Activated CD8-positive, alpha-beta memory T cell treated with anti-CD3 and anti-CD28 coated beads, Interleukin-2, amount 50 U/mL, for 1 hour (primary cell): Measurements from ENCODE around the gene UBXN2A.
"Not testable (repeated sequence)": the region's sequence is repeated elsewhere in the genome, so short reads cannot be mapped to it uniquely, and the experiment has no call there.

ENCODE experiments used
- DNase-seq: peaks from one replicate; pipeline ENCODE4 v3.0.0-alpha.2; 2020; ENCODE audit errors: extremely low read depth

Gene UBXN2A

GRCh38 chr2:24011250-24012104 lies 71.2 kb downstream of the UBXN2A start:
- no peak for DNase-seq

GRCh38 chr2:24012521-24013188 lies 72.4 kb downstream of the UBXN2A start:
- DNase-seq, result no peak

- DNase-seq, result not testable (repeated sequence)
Measured at GRCh38 chr2:24014902-24015301, 74.6 kb downstream of the UBXN2A start.

GRCh38 chr2:24015562-24016375 lies 75.5 kb downstream of the UBXN2A start:
- DNase-seq, result no peak

- no peak for DNase-seq
Measured at GRCh38 chr2:24016376-24016761, 76.1 kb downstream of the UBXN2A start.

GRCh38 chr2:24016853-24017703 lies 76.8 kb downstream of the UBXN2A start:
- DNase-seq, result no peak

GRCh38 chr2:24017711-24018110 lies 77.4 kb downstream of the UBXN2A start:
- DNase-seq, result no peak

GRCh38 chr2:24018241-24018640 lies 78.0 kb downstream of the UBXN2A start:
- DNase-seq, result no peak

GRCh38 chr2:24019729-24020128 lies 79.5 kb downstream of the UBXN2A start:
- DNase-seq, result no peak

- DNase-seq, result no peak
Measured at GRCh38 chr2:24020244-24020643, 80.0 kb downstream of the UBXN2A start.

GRCh38 chr2:24021122-24021998 lies 81.1 kb downstream of the UBXN2A start:
- DNase-seq, result no peak

- DNase-seq, result no peak
Measured at GRCh38 chr2:24022324-24022974, 82.2 kb downstream of the UBXN2A start.

GRCh38 chr2:24022975-24023575 lies 82.8 kb downstream of the UBXN2A start:
- DNase-seq, result no peak

GRCh38 chr2:24024018-24024417 lies 83.8 kb downstream of the UBXN2A start:
- DNase-seq, result no peak

GRCh38 chr2:24024996-24025663 lies 84.9 kb downstream of the UBXN2A start:
- DNase-seq, result no peak

GRCh38 chr2:24026233-24026632 lies 86.0 kb downstream of the UBXN2A start:
- no peak for DNase-seq

- no peak for DNase-seq
Measured at GRCh38 chr2:24038786-24039499, 98.7 kb downstream of the UBXN2A start.

- DNase-seq, result no peak
Measured at GRCh38 chr2:24040511-24040910, 100.2 kb downstream of the UBXN2A start.
